Chondrocyte (in vitro differentiated cells): Measurements from ENCODE around the gene FBXL7. TPM values are rescaled to one million over a fixed set of nuclear protein-coding genes. Genes with fewer than 3 reads are reported as not detected.
A peak's percentile ranks its signal among the peaks of the same experiment; 100 is the strongest.

Experiments
- DNase-seq: peaks from one replicate; pipeline ENCODE4 v3.0.0; 2021; ENCODE audit warnings: mixed read lengths, low spot score
- H3K27ac Mint-ChIP-seq: one replicate; pipeline ENCODE4 v1.8.0; 2021; ENCODE audit warnings: mild to moderate bottlenecking, moderate library complexity, mixed read lengths; ENCODE audit not compliant: unreplicated experiment
- H3K27me3 Mint-ChIP-seq: 2 replicates; pipeline ENCODE4 v1.8.0; 2021; ENCODE audit warnings: low read depth, mixed read lengths
- H3K36me3 Mint-ChIP-seq: 2 replicates; pipeline ENCODE4 v1.8.0; 2021; ENCODE audit warnings: low read depth, mixed read lengths
- H3K4me1 Mint-ChIP-seq: 2 replicates; pipeline ENCODE4 v1.8.0; 2021; ENCODE audit warnings: low read depth, mild to moderate bottlenecking, mixed read lengths
- H3K4me3 Mint-ChIP-seq: one replicate; pipeline ENCODE4 v1.8.0; 2021; ENCODE audit warnings: mild to moderate bottlenecking, moderate library complexity, mixed read lengths; ENCODE audit not compliant: unreplicated experiment
- H3K9me3 Mint-ChIP-seq: 2 replicates; pipeline ENCODE4 v1.8.0; 2021; ENCODE audit warnings: low read depth, mixed read lengths
- total RNA-seq: library from RNA; stranded (reverse); gene quantifications from 3 replicates; pipeline ENCODE4 v1.2.1, GENCODE V29; 2021
- TF ChIP-seq, protein P1 (sequence below): fragments of 200-600 bp; sonication (generic); IDR thresholded peaks from 2 replicates; pipeline ENCODE4 v1.5.0; 2021; ENCODE audit warnings: antibody characterized with exemption, mild to moderate bottlenecking, moderate library complexity

Gene FBXL7
- total RNA-seq, 1 donor from 2014 or later: 32.6 TPM

DNA sequence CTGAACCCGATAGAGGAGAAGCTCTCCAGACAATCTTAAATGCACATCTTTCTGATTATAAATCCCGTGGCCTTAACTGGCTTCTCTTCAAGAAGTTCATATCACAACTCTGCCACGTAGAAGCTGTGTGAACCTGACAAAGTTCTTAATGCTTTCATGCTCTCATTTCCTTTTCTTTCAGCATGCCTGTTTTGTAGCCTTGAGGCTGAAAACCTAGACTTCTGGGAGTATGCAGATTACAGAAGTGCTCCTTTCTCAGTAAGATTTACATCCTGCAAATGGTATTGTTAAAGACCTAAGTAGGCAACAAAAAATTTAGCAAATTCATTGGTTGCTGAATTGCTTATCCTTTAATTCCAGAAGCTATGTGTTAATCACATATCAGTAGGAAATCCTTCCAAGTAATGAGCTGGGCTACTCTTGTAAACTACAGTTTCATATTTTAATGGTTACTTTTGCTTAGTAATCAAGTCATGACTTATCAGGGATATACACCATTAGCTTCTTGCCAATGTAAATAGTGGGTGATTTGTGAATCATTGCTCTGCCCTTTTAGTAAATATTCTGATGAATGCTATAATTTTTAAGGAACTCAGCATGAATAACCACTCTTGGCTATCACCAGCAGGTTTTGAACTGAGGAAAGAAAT is 334.7 kb downstream of the FBXL7 start:
- Mint-ChIP-seq H3K27ac (peak overlapping the region; percentile 29), H3K9me3 (no peaks in the 10 kb centered on the region), H3K36me3 (no peaks in the 10 kb centered on the region), H3K4me3 (no peak overlapping the region), H3K4me1 (peaks cover 43% of the 10 kb centered on the region), H3K27me3 (no peaks in the 10 kb centered on the region)
- DNase-seq: no peak
- TF ChIP-seq, protein P1, sequence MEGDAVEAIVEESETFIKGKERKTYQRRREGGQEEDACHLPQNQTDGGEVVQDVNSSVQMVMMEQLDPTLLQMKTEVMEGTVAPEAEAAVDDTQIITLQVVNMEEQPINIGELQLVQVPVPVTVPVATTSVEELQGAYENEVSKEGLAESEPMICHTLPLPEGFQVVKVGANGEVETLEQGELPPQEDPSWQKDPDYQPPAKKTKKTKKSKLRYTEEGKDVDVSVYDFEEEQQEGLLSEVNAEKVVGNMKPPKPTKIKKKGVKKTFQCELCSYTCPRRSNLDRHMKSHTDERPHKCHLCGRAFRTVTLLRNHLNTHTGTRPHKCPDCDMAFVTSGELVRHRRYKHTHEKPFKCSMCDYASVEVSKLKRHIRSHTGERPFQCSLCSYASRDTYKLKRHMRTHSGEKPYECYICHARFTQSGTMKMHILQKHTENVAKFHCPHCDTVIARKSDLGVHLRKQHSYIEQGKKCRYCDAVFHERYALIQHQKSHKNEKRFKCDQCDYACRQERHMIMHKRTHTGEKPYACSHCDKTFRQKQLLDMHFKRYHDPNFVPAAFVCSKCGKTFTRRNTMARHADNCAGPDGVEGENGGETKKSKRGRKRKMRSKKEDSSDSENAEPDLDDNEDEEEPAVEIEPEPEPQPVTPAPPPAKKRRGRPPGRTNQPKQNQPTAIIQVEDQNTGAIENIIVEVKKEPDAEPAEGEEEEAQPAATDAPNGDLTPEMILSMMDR: no peak

DNA sequence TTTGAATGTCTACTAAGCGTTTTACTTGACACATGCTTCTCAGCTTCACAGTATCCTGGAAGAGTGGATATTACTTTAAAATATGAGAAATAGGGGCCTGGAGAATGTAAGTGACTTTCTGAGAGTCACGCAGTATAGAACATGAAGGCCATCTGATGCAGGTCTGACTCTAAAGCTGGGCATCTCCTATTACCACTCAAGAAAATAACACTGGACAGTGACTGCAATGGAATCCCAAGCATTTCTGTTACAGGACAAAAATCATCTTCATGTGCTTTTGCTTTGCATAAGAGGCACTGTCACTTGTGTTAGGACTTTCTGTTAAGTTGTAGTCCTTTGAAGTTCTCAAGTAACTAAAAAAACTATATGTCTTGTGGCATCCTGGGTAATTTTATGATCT is 335.5 kb downstream of the FBXL7 start:
- Mint-ChIP-seq H3K4me1 (peaks cover 46% of the 10 kb centered on the region), H3K27ac (peak overlapping the region; percentile 13), H3K4me3 (no peak overlapping the region), H3K36me3 (no peaks in the 10 kb centered on the region), H3K9me3 (no peaks in the 10 kb centered on the region), H3K27me3 (no peaks in the 10 kb centered on the region)
- DNase-seq: no peak
- TF ChIP-seq, protein P1: no peak

DNA sequence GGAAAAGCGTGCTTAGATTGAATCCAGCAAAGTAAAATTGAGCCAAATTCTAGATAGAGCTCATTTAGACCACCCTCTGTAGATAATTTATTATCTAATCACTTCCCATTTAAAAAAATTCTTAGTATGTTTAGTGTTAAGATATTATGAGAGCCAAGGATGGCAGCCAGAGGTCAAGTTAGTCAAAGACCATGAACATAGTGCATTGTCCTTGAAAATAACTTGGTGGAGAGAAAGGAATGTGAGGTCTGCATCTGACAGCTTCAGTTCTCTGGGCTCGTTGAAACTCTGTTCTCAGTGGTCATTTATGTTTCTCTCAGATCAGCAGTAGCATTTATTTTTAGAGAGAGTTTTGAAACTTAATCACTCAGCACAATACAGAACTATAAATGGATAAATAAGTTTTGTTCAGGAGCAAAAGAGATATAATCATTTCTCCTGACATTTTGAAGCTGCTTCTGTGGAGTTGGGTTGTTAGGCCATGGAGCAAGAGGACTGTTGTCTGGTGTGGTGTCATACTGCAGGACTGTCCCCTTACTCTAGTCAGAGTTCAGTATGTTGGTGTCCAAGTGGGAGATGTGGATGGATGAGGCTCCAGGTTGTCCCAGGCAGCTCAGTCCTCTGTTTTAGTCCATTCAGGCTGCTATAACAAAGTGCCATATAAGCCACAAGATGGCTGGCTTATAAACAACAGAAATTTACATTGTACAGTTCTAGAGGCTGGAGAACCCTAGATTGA is 337.7 kb downstream of the FBXL7 start:
- Mint-ChIP-seq H3K9me3 (no peaks in the 10 kb centered on the region), H3K36me3 (peaks cover 1% of the 10 kb centered on the region), H3K4me1 (peaks cover 46% of the 10 kb centered on the region), H3K4me3 (no peak overlapping the region), H3K27me3 (no peaks in the 10 kb centered on the region), H3K27ac (no peak overlapping the region)
- no peak for DNase-seq
- TF ChIP-seq, protein P1: no peak

DNA sequence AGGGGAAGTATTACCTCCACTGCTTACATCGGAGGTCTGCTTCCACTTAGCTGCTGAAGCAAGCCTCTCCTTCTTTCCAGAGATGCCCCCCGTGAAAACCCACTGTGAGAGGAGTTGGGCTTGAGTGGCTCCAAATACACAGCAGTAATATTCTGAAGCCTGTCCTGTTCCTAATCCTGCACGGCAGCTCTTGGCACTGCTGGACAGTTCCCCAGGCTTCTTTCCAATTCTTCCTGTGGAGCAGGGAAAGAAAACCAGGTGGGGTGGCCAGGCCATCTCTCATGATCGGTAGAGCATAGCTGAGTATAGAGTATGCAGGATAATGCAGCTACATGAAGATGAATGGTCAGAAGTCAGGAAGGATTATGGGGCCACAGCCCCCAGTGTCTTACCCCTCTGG is 344.3 kb downstream of the FBXL7 start:
- Mint-ChIP-seq H3K36me3 (peaks cover 1% of the 10 kb centered on the region), H3K4me3 (no peak overlapping the region), H3K27ac (no peak overlapping the region), H3K9me3 (no peaks in the 10 kb centered on the region), H3K27me3 (no peaks in the 10 kb centered on the region), H3K4me1 (peaks cover 2% of the 10 kb centered on the region)
- no peak for DNase-seq
- TF ChIP-seq, protein P1: no peak

DNA sequence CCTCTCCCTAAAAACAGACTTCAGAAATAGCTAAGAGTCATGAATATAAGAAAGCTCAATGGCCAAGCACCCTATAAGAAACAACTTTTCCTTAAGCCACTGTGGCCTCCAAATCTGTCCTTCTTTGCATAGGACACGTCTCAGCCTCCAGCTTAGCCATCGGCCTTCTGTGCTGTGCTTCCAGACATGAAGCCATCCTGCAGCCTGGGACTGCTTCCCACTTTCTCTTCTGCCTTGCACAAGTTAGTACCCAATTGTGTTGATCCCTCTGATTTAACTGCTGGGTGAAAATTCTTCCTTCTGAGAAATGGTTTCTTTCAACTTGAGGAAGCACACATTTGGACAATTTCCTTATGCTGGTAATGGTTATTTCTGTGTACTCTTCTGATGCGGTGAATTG is 344.9 kb downstream of the FBXL7 start:
- TF ChIP-seq, protein P1: no peak
- no peaks in the 10 kb centered on the region for H3K27me3 Mint-ChIP-seq
- H3K9me3 Mint-ChIP-seq: no peaks in the 10 kb centered on the region
- peaks cover 2% of the 10 kb centered on the region for H3K4me1 Mint-ChIP-seq
- no peak overlapping the region for H3K27ac Mint-ChIP-seq
- no peak for DNase-seq
- no peak overlapping the region for H3K4me3 Mint-ChIP-seq
- peaks cover 1% of the 10 kb centered on the region for H3K36me3 Mint-ChIP-seq
